B cell (primary cell): ENCODE data around the gene BCAN. TPM values are rescaled to one million over a fixed set of nuclear protein-coding genes. Genes with fewer than 3 reads are reported as not detected.

Experiments used
- ATAC-seq: fragments of 200-7000 bp; cut with Tn5 transposase; one replicate; pipeline ENCODE4 v1.10.0; 2021; ENCODE audit warnings: low read depth, mild to moderate bottlenecking, moderate number of reproducible peaks, moderate library complexity
- CTCF ChIA-PET: fragments of 350-600 bp; sonication (Branson Sonifier 250); formaldehyde crosslinking; loops from one replicate; lab custom pipeline; 2021; ENCODE audit warnings: antibody characterized with exemption, inconsistent platforms; lab: Charles Lee
- POLR2A ChIA-PET: fragments of 350-600 bp; sonication (Branson Sonifier 250); formaldehyde crosslinking; loops from one replicate; lab custom pipeline; 2021; ENCODE audit warnings: antibody characterized with exemption; lab: Charles Lee
- DNase-seq: peaks from one replicate; pipeline ENCODE4 v3.0.0; 2013
- H2AFZ ChIP-seq: 2 replicates; pipeline ENCODE4 v1.6.1; 2012; ENCODE audit warnings: mild to moderate bottlenecking, low read depth, low read length; ENCODE audit not compliant: insufficient read depth, poor library complexity, severe bottlenecking
- H3K27ac ChIP-seq, 2 donors: 1 replicate in 1 of 2; 2 replicates in 1 of 2; pipeline ENCODE4 v1.5.1; 2012 to 2013; ENCODE audit warnings: low read length in 2 of 2, mild to moderate bottlenecking in 2 of 2, moderate library complexity in 1 of 2
- H3K27me3 ChIP-seq, 4 experiments: fragments of 200-600 bp in 1 of 4; sonication (generic) in 1 of 4; replicated peaks in 1 of 4; 1 replicate in 2 of 4; 2 replicates in 2 of 4; pipeline versions ENCODE4 v1.6.1 to v1.7.0; 2013 to 2016; ENCODE audit warnings: low read length in 3 of 4, mild to moderate bottlenecking in 2 of 4, mixed read lengths in 1 of 4, moderate library complexity in 1 of 4; ENCODE audit not compliant: insufficient read depth in 4 of 4, control insufficient read depth in 3 of 4; ENCODE audit errors: control extremely low read depth in 1 of 4
- H3K36me3 ChIP-seq, 2 experiments: replicated peaks in 1 of 2; 1 replicate in 1 of 2; 2 replicates in 1 of 2; pipeline versions ENCODE4 v1.6.1 to v1.7.1; 2013; ENCODE audit warnings: low read length in 1 of 2; ENCODE audit not compliant: insufficient read depth in 2 of 2, control insufficient read depth in 1 of 2; ENCODE audit errors: control extremely low read depth in 1 of 2, extremely low read depth in 1 of 2
- H3K4me1 ChIP-seq, 2 donors: fragments of 200-600 bp in 1 of 2; sonication (generic) in 1 of 2; 1 replicate in 1 of 2; 2 replicates in 1 of 2; pipeline versions ENCODE4 v1.5.1 to v1.6.1; 2013 to 2017; ENCODE audit warnings: low read length in 2 of 2; ENCODE audit not compliant: control insufficient read depth in 2 of 2, insufficient read depth in 2 of 2
- H3K4me2 ChIP-seq: replicated peaks from 2 replicates; pipeline ENCODE3; 2012; ENCODE audit warnings: mild to moderate bottlenecking, low read depth, low read length; ENCODE audit not compliant: poor library complexity, severe bottlenecking
- H3K4me3 ChIP-seq, 5 experiments: fragments of 200-600 bp in 1 of 5; sonication (generic) in 1 of 5; 1 replicate in 3 of 5; 2 replicates in 2 of 5; pipeline versions ENCODE4 v1.5.1 to v1.7.0; 2011 to 2016; ENCODE audit warnings: low read length in 4 of 5, mild to moderate bottlenecking in 4 of 5, low read depth in 2 of 5, control low read depth in 1 of 5, moderate library complexity in 1 of 5; ENCODE audit not compliant: insufficient read depth in 1 of 5; ENCODE audit errors: control extremely low read depth in 1 of 5, extremely low read depth in 1 of 5
- H3K79me2 ChIP-seq: fragments of 200-600 bp; sonication (generic); one replicate; pipeline ENCODE4 v1.6.0; 2016; ENCODE audit warnings: low read length; ENCODE audit not compliant: control insufficient read depth, insufficient read depth
- H3K9ac ChIP-seq: fragments of 200-600 bp; sonication (generic); 2 replicates; pipeline ENCODE4 v1.6.1; 2017; ENCODE audit warnings: mild to moderate bottlenecking, low read length, moderate library complexity
- H3K9me3 ChIP-seq, 3 donors: one replicate each; pipeline versions ENCODE4 v1.6.1 to v1.7.1; 2013; ENCODE audit warnings: low read length in 2 of 3; ENCODE audit not compliant: control insufficient read depth in 2 of 3, insufficient read depth in 1 of 3; ENCODE audit errors: control extremely low read depth in 1 of 3
- H4K20me1 ChIP-seq: 2 replicates; pipeline ENCODE4 v1.6.0; 2012; ENCODE audit warnings: mild to moderate bottlenecking, low read length; ENCODE audit not compliant: insufficient read depth, control insufficient read depth, poor library complexity, severe bottlenecking
- H3K27ac Mint-ChIP-seq: one replicate; pipeline ENCODE4 v1.8.0; 2021; ENCODE audit warnings: mixed read lengths
- H3K27me3 Mint-ChIP-seq: one replicate; pipeline ENCODE4 v1.8.0; 2021; ENCODE audit warnings: mixed read lengths
- H3K4me1 Mint-ChIP-seq: one replicate; pipeline ENCODE4 v1.8.0; 2021; ENCODE audit warnings: mixed read lengths
- H3K4me3 Mint-ChIP-seq: one replicate; pipeline ENCODE4 v1.8.0; 2021; ENCODE audit warnings: mixed read lengths
- H3K9me3 Mint-ChIP-seq: one replicate; pipeline ENCODE4 v1.8.0; 2022; ENCODE audit warnings: mixed read lengths; ENCODE audit not compliant: insufficient read depth
- CTCF ChIP-seq: fragments of 200-600 bp; IDR thresholded peaks from one replicate; pipeline ENCODE4 v1.8.0; 2022; ENCODE audit warnings: antibody characterized with exemption, mild to moderate bottlenecking
- EZH2 ChIP-seq: IDR thresholded peaks from 2 replicates; pipeline ENCODE4 v1.6.1; 2012; ENCODE audit warnings: borderline replicate concordance, low read depth, mild to moderate bottlenecking, moderate library complexity, low read length; ENCODE audit not compliant: insufficient read depth, poor library complexity, severe bottlenecking
- WGBS: methylation state at CpG from one replicate; pipeline ENCODE4 v1.1.5; 2013; ENCODE audit warnings: missing lambda C conversion rate; ENCODE audit not compliant: insufficient coverage; 5-methylcytosine and 5-hydroxymethylcytosine counted together
- intact Hi-C: fragments of 100-400 bp; cut with micrococcal nuclease; formaldehyde crosslinking; loops from one replicate; pipeline ENCODE4 v1.10.0; 2022
- polyA plus RNA-seq: library from polyadenylated mRNA; depleted of rRNA; stranded (reverse); fragments of >200 nt; gene quantifications from 2 replicates; pipeline ENCODE4 v1.2.3, GENCODE V29; 2012
- total RNA-seq, 2 donors: library from RNA; stranded (reverse); fragments of 120-200 nt in 1 of 2; gene quantifications; 1 replicate in 1 of 2; 2 replicates in 1 of 2; pipeline versions ENCODE4 v1.2.3 to v1.2.4, GENCODE V29; 2013 to 2022

The BCAN gene
- total and polyA plus RNA-seq, 2 donors (not counting 1 experiment from before 2014, with no cell fraction given) = not detected

- H3K27ac ChIP-seq = no peak overlapping the region
- DNase-seq (no peak), ATAC-seq (no peak)
- TF ChIP-seq EZH2 (no peak), CTCF (no peak)
- H3K27me3 ChIP-seq = peaks cover 2 to 58% (median 27%) of the 10 kb centered on the region in 4 experiments
- POLR2A ChIA-PET = no interaction called here
- H3K4me2 ChIP-seq = no peak overlapping the region
- peaks cover 0 to 3% (median 0%) of the 10 kb centered on the region in 3 donors for H3K9me3 ChIP-seq
- peak overlapping the region; percentile 41 for H3K27ac Mint-ChIP-seq
- no peak overlapping the region for H3K9ac ChIP-seq
- 83% methylated on average over 1 of the region's 1 CpG for WGBS
- H3K79me2 ChIP-seq = no peaks in the 10 kb centered on the region
- H3K4me1 Mint-ChIP-seq = peaks cover 3% of the 10 kb centered on the region
- CTCF ChIA-PET = interaction anchor here (0.7 to 3.4 kb wide), 3 partner anchors 9 to 26 kb away, joined by 3 to 12 read pairs (median 3); no protein-coding TSS in a partner anchor
- no peaks in the 10 kb centered on the region for H3K36me3 ChIP-seq
- H3K27me3 Mint-ChIP-seq = peaks cover 51% of the 10 kb centered on the region
- H3K4me1 ChIP-seq = peaks cover 0 to 3% of the 10 kb centered on the region in 2 donors
- H4K20me1 ChIP-seq = no peaks in the 10 kb centered on the region
- intact Hi-C loops = no loop called here
- no peak overlapping the region for H3K4me3 Mint-ChIP-seq
- H3K9me3 Mint-ChIP-seq = no peaks in the 10 kb centered on the region
- no peak overlapping the region for H2AFZ ChIP-seq
- no peak overlapping the region for H3K4me3 ChIP-seq
These were observed 57.1 kb downstream of the BCAN start for GRCh38 chr1:156698995-156699394.

GRCh38 chr1:156700736-156701531 lies 59.0 kb downstream of the BCAN start:
- H2AFZ ChIP-seq = no peak overlapping the region
- ATAC-seq (no peak), DNase-seq (no peak)
- Mint-ChIP-seq H3K27ac (no peak overlapping the region), H3K4me3 (no peak overlapping the region), H3K9me3 (no peaks in the 10 kb centered on the region), H3K4me1 (peaks cover 21% of the 10 kb centered on the region), H3K27me3 (peaks cover 51% of the 10 kb centered on the region)
- intact Hi-C loops = no loop called here
- ChIA-PET CTCF (interaction anchor here (1.2 kb wide), 2 partner anchors 11 to 13 kb away, joined by 3 to 10 read pairs; no protein-coding TSS in a partner anchor), POLR2A (no interaction called here)
- no peak overlapping the region for H3K4me2 ChIP-seq
- H3K9me3 ChIP-seq = peaks cover 0 to 3% (median 0%) of the 10 kb centered on the region in 3 donors
- H3K27ac ChIP-seq = no peak overlapping the region
- WGBS = 81% methylated on average over 4 of the region's 8 CpGs
- H3K4me3 ChIP-seq = no peak overlapping the region
- H3K9ac ChIP-seq = no peak overlapping the region
- H3K36me3 ChIP-seq = no peaks in the 10 kb centered on the region
- H4K20me1 ChIP-seq = peaks cover 7% of the 10 kb centered on the region
- H3K79me2 ChIP-seq = no peaks in the 10 kb centered on the region
- H3K4me1 ChIP-seq = peaks cover 18 to 22% of the 10 kb centered on the region in 2 donors
- no peak for TF ChIP-seq CTCF
- TF ChIP-seq EZH2 = no peak
- H3K27me3 ChIP-seq = peaks cover 3 to 69% (median 36%) of the 10 kb centered on the region in 4 experiments
